Measurements from ENCODE around the gene RAB7B. TPM values are rescaled to one million over a fixed set of nuclear protein-coding genes. Genes with fewer than 3 reads are reported as not detected.

Gene RAB7B
- total RNA-seq, 4 donors from 2014 or later: 0.78 to 2.4 (median 1.3) TPM

DNA sequence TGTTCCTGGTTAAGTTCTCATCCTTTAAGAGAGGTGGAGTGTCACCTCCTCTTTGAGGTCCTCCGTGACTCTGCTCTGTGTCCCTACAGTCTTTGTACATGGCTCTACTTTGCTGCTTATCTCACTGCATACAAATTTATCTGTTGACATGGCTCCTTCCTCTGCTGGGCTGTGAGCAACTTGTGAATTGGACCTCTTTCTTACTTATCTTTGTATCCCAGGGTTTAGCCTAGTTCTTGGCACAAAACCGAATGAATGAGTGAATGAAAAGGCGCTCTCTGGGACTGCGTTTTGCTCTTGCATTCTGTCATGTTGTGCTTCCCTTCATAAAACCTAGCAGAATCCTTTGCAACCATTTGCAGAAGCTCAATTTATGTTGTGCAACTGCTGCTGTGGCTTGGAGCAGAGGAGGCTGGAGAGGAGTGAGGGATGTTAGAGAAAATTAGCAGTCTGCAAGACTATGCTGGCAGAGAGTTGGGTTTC lies 72.4 kb downstream of the RAB7B start:
- H3K4me1 ChIP-seq: no peaks in the 10 kb centered on the region
- H3K9me3 ChIP-seq: no peaks in the 10 kb centered on the region
- no peak for DNase-seq (ENCODE audit: low spot score in 2 of 2)
- no peak overlapping the region for H3K27ac ChIP-seq
- no peaks in the 10 kb centered on the region for H3K36me3 ChIP-seq
- TF ChIP-seq, protein P1, sequence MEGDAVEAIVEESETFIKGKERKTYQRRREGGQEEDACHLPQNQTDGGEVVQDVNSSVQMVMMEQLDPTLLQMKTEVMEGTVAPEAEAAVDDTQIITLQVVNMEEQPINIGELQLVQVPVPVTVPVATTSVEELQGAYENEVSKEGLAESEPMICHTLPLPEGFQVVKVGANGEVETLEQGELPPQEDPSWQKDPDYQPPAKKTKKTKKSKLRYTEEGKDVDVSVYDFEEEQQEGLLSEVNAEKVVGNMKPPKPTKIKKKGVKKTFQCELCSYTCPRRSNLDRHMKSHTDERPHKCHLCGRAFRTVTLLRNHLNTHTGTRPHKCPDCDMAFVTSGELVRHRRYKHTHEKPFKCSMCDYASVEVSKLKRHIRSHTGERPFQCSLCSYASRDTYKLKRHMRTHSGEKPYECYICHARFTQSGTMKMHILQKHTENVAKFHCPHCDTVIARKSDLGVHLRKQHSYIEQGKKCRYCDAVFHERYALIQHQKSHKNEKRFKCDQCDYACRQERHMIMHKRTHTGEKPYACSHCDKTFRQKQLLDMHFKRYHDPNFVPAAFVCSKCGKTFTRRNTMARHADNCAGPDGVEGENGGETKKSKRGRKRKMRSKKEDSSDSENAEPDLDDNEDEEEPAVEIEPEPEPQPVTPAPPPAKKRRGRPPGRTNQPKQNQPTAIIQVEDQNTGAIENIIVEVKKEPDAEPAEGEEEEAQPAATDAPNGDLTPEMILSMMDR (IDR thresholded peaks at IDR 0.05): no peak
- TF ChIP-seq EP300 (IDR thresholded peaks at IDR 0.05) (no peak), POLR2A (IDR thresholded peaks at IDR 0.05) (no peak)
- no peaks in the 10 kb centered on the region for H3K27me3 ChIP-seq
- WGBS, 2 donors: 59 to 72% methylated on average over 4 of the region's 4 CpGs
- H3K4me3 ChIP-seq: no peak overlapping the region

DNA sequence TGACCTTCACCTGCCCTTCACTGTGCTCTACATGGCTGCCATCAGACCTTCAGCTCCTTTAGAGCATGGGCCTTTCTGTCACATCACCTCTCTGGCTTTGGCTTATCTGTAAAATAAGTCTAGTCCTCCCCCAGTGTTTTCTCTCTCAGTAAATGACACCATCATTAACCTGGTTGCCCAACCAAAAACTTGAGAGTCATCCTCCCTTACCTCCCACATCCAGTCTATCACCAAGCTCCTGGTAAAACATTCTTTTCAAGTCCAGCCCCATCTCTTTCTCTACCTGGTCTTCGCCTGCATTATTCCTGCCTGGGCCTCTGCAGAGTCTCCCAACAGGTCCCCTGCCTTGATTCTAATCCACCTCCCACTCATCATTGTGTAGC lies 73.0 kb downstream of the RAB7B start:
- 91 to 96% methylated on average over 1 of the region's 1 CpG for WGBS, 2 donors

DNA sequence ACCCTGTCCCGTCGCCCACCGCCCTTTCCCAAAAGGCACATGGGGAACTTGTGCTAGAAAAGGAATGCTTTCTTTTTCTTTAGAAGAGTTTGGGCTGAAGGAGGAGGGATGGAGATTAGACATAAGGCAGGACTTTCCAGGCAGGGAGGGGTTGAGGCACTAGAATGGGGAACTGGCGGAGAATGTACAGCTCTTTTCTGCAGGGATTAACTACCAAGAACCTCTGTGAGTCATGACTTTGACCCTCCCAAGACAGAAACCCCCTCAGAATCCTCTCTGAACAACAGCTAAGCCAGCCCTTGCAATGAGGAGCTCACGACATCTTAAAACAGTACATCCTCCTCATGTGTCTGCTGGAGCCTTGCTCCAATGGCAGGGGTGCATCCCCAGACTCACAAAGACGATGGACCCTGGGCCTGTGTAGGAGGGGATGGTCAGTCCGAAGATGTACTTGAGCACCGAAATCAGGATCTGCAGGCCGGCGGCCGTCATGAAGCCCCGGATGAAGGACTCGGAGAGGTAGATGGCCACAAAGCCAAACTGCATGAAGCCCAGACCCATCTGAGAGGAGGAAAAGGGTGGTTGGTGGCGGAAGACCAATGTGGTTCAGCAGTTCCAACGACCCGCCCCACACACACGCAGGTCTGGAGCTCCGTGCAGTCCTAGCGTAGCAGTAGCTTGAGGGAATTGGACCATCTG lies 73.5 kb downstream of the RAB7B start:
- Histone ChIP-seq H3K4me3 (no peak overlapping the region), H3K27ac (no peak overlapping the region), H3K27me3 (no peaks in the 10 kb centered on the region), H3K4me1 (no peaks in the 10 kb centered on the region), H3K36me3 (no peaks in the 10 kb centered on the region), H3K9me3 (no peaks in the 10 kb centered on the region)
- no peak for DNase-seq (ENCODE audit: low spot score in 2 of 2)
- WGBS, 2 donors: 95% methylated on average over 19 of the region's 19 CpGs
- TF ChIP-seq, protein P1 (IDR thresholded peaks at IDR 0.05): no peak
- no peak for TF ChIP-seq EP300 (IDR thresholded peaks at IDR 0.05)
- no peak for TF ChIP-seq POLR2A (IDR thresholded peaks at IDR 0.05)

More for the DNA sequence above, 73.0 kb downstream of the RAB7B start:
- no peak for TF ChIP-seq EP300 (IDR thresholded peaks at IDR 0.05)
- TF ChIP-seq, protein P1 (IDR thresholded peaks at IDR 0.05): no peak
- TF ChIP-seq POLR2A (IDR thresholded peaks at IDR 0.05): no peak
- no peak overlapping the region for H3K27ac ChIP-seq
- H3K27me3 ChIP-seq: no peaks in the 10 kb centered on the region
- no peaks in the 10 kb centered on the region for H3K4me1 ChIP-seq
- no peak overlapping the region for H3K4me3 ChIP-seq
- no peaks in the 10 kb centered on the region for H3K9me3 ChIP-seq
- DNase-seq (ENCODE audit: low spot score in 2 of 2): no peak
- no peaks in the 10 kb centered on the region for H3K36me3 ChIP-seq

DNA sequence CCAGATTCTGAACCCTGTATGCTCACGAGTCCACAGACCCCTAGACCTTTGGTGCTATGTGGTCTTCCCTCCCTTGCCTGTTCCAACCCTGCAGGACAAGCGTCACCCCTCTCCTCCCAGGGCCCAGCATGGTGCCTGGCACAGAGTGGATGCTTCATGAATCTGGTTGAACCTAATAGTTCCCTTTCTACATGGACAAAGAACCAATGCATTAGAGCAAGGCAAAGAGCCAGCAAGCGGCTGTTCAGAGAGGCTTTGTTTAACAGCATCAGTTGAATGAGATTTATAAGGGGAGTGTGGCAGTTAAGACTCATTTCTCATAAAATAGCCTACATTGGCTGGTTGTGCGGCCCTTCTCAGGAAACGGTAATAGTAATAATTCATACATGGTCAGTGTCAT lies 74.9 kb downstream of the RAB7B start:
- no peak for DNase-seq (ENCODE audit: low spot score in 2 of 2)

DNA sequence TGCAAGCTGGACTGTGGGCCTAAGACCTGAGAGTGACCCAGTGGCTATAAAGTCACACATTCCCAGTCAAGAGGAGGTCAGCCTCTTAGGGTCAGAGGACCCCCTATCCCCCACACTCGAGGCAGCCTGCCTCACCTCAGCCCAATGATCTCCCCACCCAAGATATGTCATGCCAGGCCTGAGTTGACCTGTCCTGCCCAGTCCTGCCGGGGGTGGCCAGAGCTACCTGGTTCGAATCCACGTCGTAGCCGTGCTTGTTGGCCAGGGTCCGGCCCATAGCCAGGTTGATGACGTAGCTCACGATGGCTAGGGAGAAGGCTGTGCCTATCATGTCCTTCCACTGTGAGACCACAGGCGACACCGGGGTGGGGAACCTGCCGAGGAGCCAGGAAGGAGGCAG lies 75.5 kb downstream of the RAB7B start:
- DNase-seq (ENCODE audit: low spot score in 2 of 2): no peak
- 94 to 98% methylated on average over 11 of the region's 12 CpGs for WGBS, 2 donors
- no peak overlapping the region for H3K27ac ChIP-seq
- H3K9me3 ChIP-seq: no peaks in the 10 kb centered on the region
- H3K27me3 ChIP-seq: no peaks in the 10 kb centered on the region
- no peaks in the 10 kb centered on the region for H3K36me3 ChIP-seq
- H3K4me3 ChIP-seq: no peak overlapping the region
- H3K4me1 ChIP-seq: no peaks in the 10 kb centered on the region
- TF ChIP-seq, protein P1 (IDR thresholded peaks at IDR 0.05): no peak
- TF ChIP-seq EP300 (IDR thresholded peaks at IDR 0.05): no peak
- TF ChIP-seq POLR2A (IDR thresholded peaks at IDR 0.05): no peak

More for the DNA sequence above, 74.9 kb downstream of the RAB7B start:
- TF ChIP-seq EP300 (IDR thresholded peaks at IDR 0.05) (no peak), POLR2A (IDR thresholded peaks at IDR 0.05) (no peak)
- TF ChIP-seq, protein P1 (IDR thresholded peaks at IDR 0.05): no peak
- WGBS, 2 donors: 41 to 62% methylated on average over 5 of the region's 5 CpGs
- H3K9me3 ChIP-seq: no peaks in the 10 kb centered on the region
- H3K4me1 ChIP-seq: no peaks in the 10 kb centered on the region
- no peaks in the 10 kb centered on the region for H3K27me3 ChIP-seq
- H3K27ac ChIP-seq: no peak overlapping the region
- H3K36me3 ChIP-seq: no peaks in the 10 kb centered on the region
- H3K4me3 ChIP-seq: no peak overlapping the region
